Activated CD8-positive, alpha-beta memory T cell treated with anti-CD3 and anti-CD28 coated beads, Interleukin-2, amount 50 U/mL, for 4 hours (primary cell): Measurements from ENCODE around the gene RCBTB1.

Experiments used
- DNase-seq: peaks from one replicate; pipeline ENCODE4 v3.0.0-alpha.2; 2020

RCBTB1 gene

GRCh38 chr13:49502954-49503353 lies 82.4 kb downstream of the RCBTB1 start:
- DNase-seq, result no peak

DNA sequence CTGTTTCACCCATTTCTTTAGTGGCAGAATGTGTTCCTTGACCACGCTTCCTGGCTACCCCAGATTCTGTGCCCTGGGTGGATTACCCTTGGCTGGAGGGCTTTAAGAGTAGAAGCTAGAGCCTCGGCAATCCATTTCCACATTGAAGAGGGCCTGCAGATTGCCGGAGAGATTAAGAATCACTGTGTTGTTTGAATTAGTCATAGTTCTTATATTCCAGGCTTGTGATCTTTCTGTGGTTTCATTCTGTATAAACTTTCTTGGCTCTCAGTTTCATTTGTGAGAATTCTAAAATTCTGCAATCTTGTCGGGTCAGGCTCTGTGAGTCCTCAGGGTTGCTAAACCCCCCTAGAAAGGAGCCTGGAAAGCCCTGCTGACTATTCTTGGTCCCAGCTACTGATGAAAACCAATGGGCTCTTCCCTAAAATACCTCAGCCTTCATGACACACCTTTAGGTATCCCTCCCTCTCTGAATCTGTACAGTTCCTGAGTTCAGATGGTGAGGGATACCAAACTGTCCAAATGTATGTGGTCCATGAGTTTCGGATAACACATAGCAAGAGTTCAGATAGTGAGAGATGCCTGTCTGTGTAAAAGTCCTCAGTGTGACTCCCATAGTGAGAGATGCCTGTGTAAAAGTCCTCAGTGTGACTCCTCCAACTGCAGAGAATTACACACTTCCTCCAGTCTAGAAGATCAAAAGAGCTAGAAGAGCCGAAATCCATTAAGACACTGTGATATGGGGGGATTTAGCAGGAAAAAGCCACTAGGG lies 85.3 kb downstream of the RCBTB1 start:
- DNase-seq, result no peak

- DNase-seq, result no peak
Observed at GRCh38 chr13:49498206-49498605, 87.2 kb downstream of the RCBTB1 start.

GRCh38 chr13:49497272-49497671 lies 88.1 kb downstream of the RCBTB1 start:
- DNase-seq, result no peak

- DNase-seq, result peak; percentile 58
Observed at GRCh38 chr13:49496837-49497236, 88.5 kb downstream of the RCBTB1 start.

- DNase-seq, result peak; percentile 87
Observed at GRCh38 chr13:49495783-49496762, 89.3 kb downstream of the RCBTB1 start, which contains the start of gene PHF11. Gene PHF11 (plus strand): TSS chr13:49495953. CDS start chr13:49496002, 49 bp downstream.

GRCh38 chr13:49494645-49495044 lies 90.7 kb downstream of the RCBTB1 start:
- no peak for DNase-seq

DNA sequence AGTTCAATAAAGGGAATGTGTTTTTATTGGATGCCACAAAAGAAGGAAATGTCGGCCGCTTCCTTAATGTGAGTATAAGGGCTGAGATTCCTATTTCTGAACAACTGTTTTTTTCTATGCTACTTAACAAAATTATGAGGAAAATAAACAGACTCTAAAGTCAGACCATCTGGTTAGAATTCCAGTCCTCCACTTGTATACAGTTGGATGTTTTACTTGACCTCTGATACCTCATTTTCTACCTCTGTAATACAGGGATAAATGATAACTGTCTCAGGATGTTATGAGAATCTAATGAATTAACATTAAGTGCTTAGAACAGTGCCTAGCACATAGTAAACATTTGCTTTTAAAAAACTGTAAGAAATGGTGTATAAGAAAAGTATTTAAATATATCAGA lies 96.8 kb downstream of the RCBTB1 start:
- no peak for DNase-seq
